H9 (cell line): ENCODE results near the gene ZDHHC3. TPM values are rescaled to one million over a fixed set of nuclear protein-coding genes. Genes with fewer than 3 reads are reported as not detected.

ENCODE experiments used
- DNase-seq: peaks from one replicate; pipeline ENCODE4 v3.0.0-alpha.2; 2017
- H2AFZ ChIP-seq: one replicate; pipeline ENCODE4 v1.6.1; 2013; ENCODE audit warnings: mild to moderate bottlenecking, low read length, control low read depth, moderate library complexity
- H2AK5ac ChIP-seq: 2 replicates; pipeline ENCODE4 v1.6.1; 2013; ENCODE audit warnings: low read length, control low read depth, mixed read lengths; ENCODE audit not compliant: insufficient read length
- H2BK120ac ChIP-seq: one replicate; pipeline ENCODE4 v1.6.1; 2013; ENCODE audit warnings: low read depth, mild to moderate bottlenecking, low read length, control low read depth, inconsistent platforms; ENCODE audit not compliant: poor library complexity, severe bottlenecking
- H2BK12ac ChIP-seq: 2 replicates; pipeline ENCODE4 v1.6.1; 2013; ENCODE audit warnings: low read length, control low read depth, mixed read lengths, low read depth; ENCODE audit not compliant: insufficient read length
- H2BK15ac ChIP-seq: 2 replicates; pipeline ENCODE4 v1.6.1; 2013; ENCODE audit warnings: low read depth, low read length, control low read depth
- H2BK20ac ChIP-seq: one replicate; pipeline ENCODE4 v1.6.1; 2013; ENCODE audit warnings: low read depth, mild to moderate bottlenecking, low read length, control low read depth, inconsistent platforms; ENCODE audit not compliant: poor library complexity, severe bottlenecking
- H2BK5ac ChIP-seq: 2 replicates; pipeline ENCODE4 v1.6.1; 2013; ENCODE audit warnings: low read length, control low read depth, mixed read lengths; ENCODE audit not compliant: insufficient read length
- H3K14ac ChIP-seq: 2 replicates; pipeline ENCODE4 v1.6.1; 2013; ENCODE audit warnings: low read length, control low read depth; ENCODE audit not compliant: insufficient read depth
- H3K18ac ChIP-seq: 2 replicates; pipeline ENCODE4 v1.6.1; 2013; ENCODE audit warnings: low read depth, mild to moderate bottlenecking, mixed read lengths, low read length, control low read depth; ENCODE audit not compliant: insufficient read length
- H3K23ac ChIP-seq: 2 replicates; pipeline ENCODE4 v1.6.1; 2013; ENCODE audit warnings: low read length, control low read depth, mixed read lengths, low read depth; ENCODE audit not compliant: insufficient read length
- H3K23me2 ChIP-seq: 2 replicates; pipeline ENCODE4 v1.6.1; 2013; ENCODE audit warnings: low read depth, mild to moderate bottlenecking, mixed read lengths, low read length, control low read depth; ENCODE audit not compliant: insufficient read length, poor library complexity, severe bottlenecking
- H3K27ac ChIP-seq: 2 replicates; pipeline ENCODE4 v1.5.1; 2013; ENCODE audit warnings: low read length, control low read depth, mixed read lengths, low read depth; ENCODE audit not compliant: insufficient read length
- H3K27me3 ChIP-seq: 2 replicates; pipeline ENCODE4 v1.6.1; 2013; ENCODE audit warnings: low read length, control low read depth, inconsistent platforms; ENCODE audit not compliant: insufficient read depth
- H3K4ac ChIP-seq: 2 replicates; pipeline ENCODE4 v1.6.1; 2013; ENCODE audit warnings: low read depth, mild to moderate bottlenecking, control low read depth, inconsistent platforms, low read length, moderate library complexity
- H3K4me1 ChIP-seq: 2 replicates; pipeline ENCODE4 v1.6.1; 2013; ENCODE audit warnings: low read length, control low read depth, inconsistent platforms; ENCODE audit not compliant: insufficient read depth
- H3K4me2 ChIP-seq: 2 replicates; pipeline ENCODE4 v1.6.1; 2013; ENCODE audit warnings: low read length, control low read depth, mixed read lengths; ENCODE audit not compliant: insufficient read length, insufficient read depth
- H3K56ac ChIP-seq: 2 replicates; pipeline ENCODE4 v1.6.1; 2013; ENCODE audit warnings: low read depth, mild to moderate bottlenecking, mixed read lengths, low read length, control low read depth; ENCODE audit not compliant: insufficient read length
- H3K79me1 ChIP-seq: 2 replicates; pipeline ENCODE4 v1.6.1; 2013; ENCODE audit warnings: low read depth, mild to moderate bottlenecking, moderate library complexity, low read length, control low read depth, inconsistent platforms; ENCODE audit not compliant: insufficient read depth, poor library complexity, severe bottlenecking
- H3K79me2 ChIP-seq: 2 replicates; pipeline ENCODE4 v1.6.1; 2013; ENCODE audit warnings: low read length, control low read depth, inconsistent platforms; ENCODE audit not compliant: insufficient read depth
- H3K9ac ChIP-seq: 2 replicates; pipeline ENCODE4 v1.6.1; 2013; ENCODE audit warnings: low read length, control low read depth, mixed read lengths; ENCODE audit not compliant: insufficient read length; ENCODE audit errors: extremely low read depth
- H3K9me3 ChIP-seq: one replicate; pipeline ENCODE4 v1.6.1; 2013; ENCODE audit warnings: low read depth, low read length, inconsistent platforms; ENCODE audit not compliant: control insufficient read depth
- H3T11ph ChIP-seq: one replicate; pipeline ENCODE4 v1.6.1; 2013; ENCODE audit warnings: mild to moderate bottlenecking, low read length, control low read depth, inconsistent platforms
- H4K20me1 ChIP-seq: one replicate; pipeline ENCODE4 v1.6.1; 2013; ENCODE audit not compliant: control insufficient read depth, insufficient read length, insufficient read depth
- H4K5ac ChIP-seq: 2 replicates; pipeline ENCODE4 v1.6.1; 2013; ENCODE audit warnings: low read depth, mild to moderate bottlenecking, mixed read lengths, low read length, control low read depth; ENCODE audit not compliant: insufficient read length
- H4K8ac ChIP-seq: replicated peaks from 2 replicates; pipeline ENCODE4 v1.6.1; 2013; ENCODE audit warnings: low read length, control low read depth, mixed read lengths, low read depth; ENCODE audit not compliant: insufficient read length
- H4K91ac ChIP-seq: 2 replicates; pipeline ENCODE4 v1.6.1; 2013; ENCODE audit warnings: low read depth, mild to moderate bottlenecking, moderate library complexity, mixed read lengths, low read length, control low read depth; ENCODE audit not compliant: insufficient read length
- H3K27ac Mint-ChIP-seq, 3 experiments: 2 replicates in 2 of 3; 3 replicates in 1 of 3; pipeline ENCODE4 v1.8.0; 2020 to 2021; ENCODE audit warnings: mixed read lengths in 3 of 3, mild to moderate bottlenecking in 1 of 3, moderate library complexity in 1 of 3
- H3K27me3 Mint-ChIP-seq: 2 replicates; pipeline ENCODE4 v1.8.0; 2021; ENCODE audit warnings: low read depth, mild to moderate bottlenecking, moderate library complexity, mixed read lengths
- H3K36me3 Mint-ChIP-seq, 3 experiments: 2 replicates in 2 of 3; 3 replicates in 1 of 3; pipeline ENCODE4 v1.8.0; 2020 to 2021; ENCODE audit warnings: low read depth in 3 of 3, mixed read lengths in 3 of 3; ENCODE audit not compliant: insufficient read depth in 1 of 3
- H3K4me1 Mint-ChIP-seq, 2 experiments: 2 replicates each; pipeline ENCODE4 v1.8.0; 2020; ENCODE audit warnings: mixed read lengths in 2 of 2
- H3K4me3 Mint-ChIP-seq, 2 experiments: 2 replicates in 1 of 2; 3 replicates in 1 of 2; pipeline ENCODE4 v1.8.0; 2020 to 2021; ENCODE audit warnings: mild to moderate bottlenecking in 2 of 2, mixed read lengths in 2 of 2, moderate library complexity in 1 of 2
- H3K9me3 Mint-ChIP-seq, 2 experiments: 2 replicates in 1 of 2; 3 replicates in 1 of 2; pipeline ENCODE4 v1.8.0; 2020; ENCODE audit warnings: mild to moderate bottlenecking in 2 of 2, mixed read lengths in 2 of 2, moderate library complexity in 1 of 2
- WGBS: extraction: QIAGEN DNeasy Blood & Tissue Kit; methylation state at CpG from one replicate; pipeline ENCODE4 v1.1.7; 2013; ENCODE audit warnings: missing lambda C conversion rate, low lambda C conversion rate, mixed read lengths; ENCODE audit not compliant: insufficient read length; ENCODE audit errors: extremely low coverage; 5-methylcytosine and 5-hydroxymethylcytosine counted together
- total RNA-seq: library from RNA; stranded (reverse); gene quantifications from 2 replicates; pipeline ENCODE4 v1.2.1, GENCODE V29; 2021
- TF ChIP-seq, protein P1 (sequence below): fragments of 200-600 bp; sonication (generic); conservative IDR thresholded peaks from 3 replicates; pipeline ENCODE4 v1.8.0; 2021; ENCODE audit warnings: antibody characterized with exemption, mild to moderate bottlenecking

The ZDHHC3 gene
- total RNA-seq, 1 experiment from 2014 or later = 71.3 TPM

DNA sequence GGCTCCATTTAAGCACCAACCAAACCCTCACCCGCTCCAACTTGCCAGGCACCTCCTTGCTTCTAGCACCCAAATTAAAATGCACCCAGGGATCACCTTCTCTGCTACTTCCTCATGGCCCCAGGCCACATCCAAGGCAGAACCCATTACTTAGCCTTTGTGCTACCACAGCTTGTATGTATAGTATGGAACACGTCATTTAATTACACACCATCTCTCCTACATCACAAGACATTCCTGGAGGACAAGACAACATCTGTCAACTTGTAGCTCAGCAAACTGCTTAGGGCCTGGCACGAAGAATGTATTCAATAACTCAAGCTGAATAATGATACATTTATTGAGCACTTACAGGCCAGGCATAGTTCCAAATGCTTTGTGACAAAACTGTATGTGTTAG lies 23.3 kb downstream of the ZDHHC3 start:
- no peak for DNase-seq
- Mint-ChIP-seq H3K36me3 (peaks cover 2 to 17% (median 7%) of the 10 kb centered on the region in 3 experiments; a peak in 6 of 7 replicates), H3K27me3 (no peaks in the 10 kb centered on the region), H3K9me3 (no peaks in the 10 kb centered on the region), H3K4me1 (peaks cover 7 to 10% of the 10 kb centered on the region in 2 experiments), H3K27ac (no peak overlapping the region; a peak in 2 of 7 replicates), H3K4me3 (no peak overlapping the region)
- Histone ChIP-seq H3K23ac (no peak overlapping the region), H3K9me3 (no peaks in the 10 kb centered on the region), H3K4me1 (peaks cover 3% of the 10 kb centered on the region; the same call in 1 of the 2 replicates), H3K27ac (no peak overlapping the region), H3K56ac (no peak overlapping the region), H3K23me2 (no peaks in the 10 kb centered on the region), H4K5ac (no peak overlapping the region), H2AFZ (no peak overlapping the region), H3K27me3 (no peaks in the 10 kb centered on the region), H3T11ph (no peak overlapping the region), H4K8ac (no peak overlapping the region), H4K20me1 (no peaks in the 10 kb centered on the region), H2BK15ac (no peak overlapping the region), H3K4me2 (no peak overlapping the region), H3K14ac (no peak overlapping the region), H3K9ac (no peak overlapping the region), H2BK20ac (no peak overlapping the region), H3K79me2 (no peaks in the 10 kb centered on the region; the same call in 1 of the 2 replicates), H3K79me1 (no peaks in the 10 kb centered on the region), H3K18ac (no peak overlapping the region), H2BK120ac (no peak overlapping the region), H2AK5ac (no peak overlapping the region), H2BK5ac (no peak overlapping the region), H3K4ac (no peak overlapping the region), H4K91ac (no peak overlapping the region), H2BK12ac (no peak overlapping the region)
- WGBS = no CpG with 5 or more reads among the region's 3 CpGs
- TF ChIP-seq, protein P1, sequence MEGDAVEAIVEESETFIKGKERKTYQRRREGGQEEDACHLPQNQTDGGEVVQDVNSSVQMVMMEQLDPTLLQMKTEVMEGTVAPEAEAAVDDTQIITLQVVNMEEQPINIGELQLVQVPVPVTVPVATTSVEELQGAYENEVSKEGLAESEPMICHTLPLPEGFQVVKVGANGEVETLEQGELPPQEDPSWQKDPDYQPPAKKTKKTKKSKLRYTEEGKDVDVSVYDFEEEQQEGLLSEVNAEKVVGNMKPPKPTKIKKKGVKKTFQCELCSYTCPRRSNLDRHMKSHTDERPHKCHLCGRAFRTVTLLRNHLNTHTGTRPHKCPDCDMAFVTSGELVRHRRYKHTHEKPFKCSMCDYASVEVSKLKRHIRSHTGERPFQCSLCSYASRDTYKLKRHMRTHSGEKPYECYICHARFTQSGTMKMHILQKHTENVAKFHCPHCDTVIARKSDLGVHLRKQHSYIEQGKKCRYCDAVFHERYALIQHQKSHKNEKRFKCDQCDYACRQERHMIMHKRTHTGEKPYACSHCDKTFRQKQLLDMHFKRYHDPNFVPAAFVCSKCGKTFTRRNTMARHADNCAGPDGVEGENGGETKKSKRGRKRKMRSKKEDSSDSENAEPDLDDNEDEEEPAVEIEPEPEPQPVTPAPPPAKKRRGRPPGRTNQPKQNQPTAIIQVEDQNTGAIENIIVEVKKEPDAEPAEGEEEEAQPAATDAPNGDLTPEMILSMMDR = no peak
